Transverse colon (tissue), 4 donors: Measurements from ENCODE around the gene GRIK4.

Experiments used
- POLR2AphosphoS5 ChIP-seq, 3 donors: sonication (generic); formaldehyde crosslinking; IDR thresholded peaks; one replicate each; pipeline ENCODE4 v1.6.1; 2016; ENCODE audit warnings: antibody characterized with exemption in 3 of 3
- TF ChIP-seq, protein P1 (sequence below), 5 experiments: fragments of 200-600 bp in 3 of 5; fragments of 450-650 bp in 2 of 5; sonication (generic) in 3 of 5; IDR thresholded peaks; 1 replicate in 2 of 5; 2 replicates in 3 of 5; pipeline ENCODE4 v1.5.1; 2016 to 2017; ENCODE audit warnings: antibody characterized with exemption in 5 of 5, inconsistent platforms in 3 of 5, mild to moderate bottlenecking in 2 of 5, moderate library complexity in 1 of 5

DNA sequence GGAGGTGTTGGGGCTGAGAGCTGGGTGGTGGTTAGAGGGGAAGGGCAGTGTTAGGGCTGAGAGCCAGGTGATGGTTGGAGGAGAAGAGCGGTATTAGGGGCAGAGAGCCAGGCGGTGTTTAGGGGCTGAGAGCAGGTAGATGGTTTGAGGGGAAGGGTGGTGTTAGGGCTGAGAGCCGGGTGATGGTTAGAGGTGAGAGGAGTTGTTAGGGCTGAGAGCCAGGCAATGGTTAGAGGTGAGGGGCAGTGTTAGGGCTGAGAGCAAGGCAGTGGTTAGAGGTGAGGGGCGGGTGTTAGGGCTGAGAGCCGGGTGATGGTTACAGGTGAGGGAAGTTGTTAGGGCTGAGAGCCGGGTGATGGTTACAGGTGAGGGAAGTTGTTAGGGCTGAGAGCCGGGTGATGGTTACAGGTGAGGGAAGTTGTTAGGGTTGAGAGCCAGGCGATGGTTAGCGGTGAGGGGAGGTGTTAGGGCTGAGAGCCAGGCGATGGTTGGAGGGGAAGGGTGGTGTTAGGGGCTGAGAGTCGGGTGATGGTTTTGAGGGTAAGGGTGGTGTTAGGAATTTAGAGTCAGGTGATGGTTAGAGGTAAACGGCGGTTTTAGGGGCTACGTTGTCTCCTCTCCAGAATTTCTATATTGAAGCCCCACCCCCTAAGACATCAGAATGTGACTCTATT is 282.4 kb downstream of the GRIK4 start:
- no peak for TF ChIP-seq POLR2AphosphoS5 (IDR thresholded peaks at IDR 0.05)
- TF ChIP-seq, protein P1, sequence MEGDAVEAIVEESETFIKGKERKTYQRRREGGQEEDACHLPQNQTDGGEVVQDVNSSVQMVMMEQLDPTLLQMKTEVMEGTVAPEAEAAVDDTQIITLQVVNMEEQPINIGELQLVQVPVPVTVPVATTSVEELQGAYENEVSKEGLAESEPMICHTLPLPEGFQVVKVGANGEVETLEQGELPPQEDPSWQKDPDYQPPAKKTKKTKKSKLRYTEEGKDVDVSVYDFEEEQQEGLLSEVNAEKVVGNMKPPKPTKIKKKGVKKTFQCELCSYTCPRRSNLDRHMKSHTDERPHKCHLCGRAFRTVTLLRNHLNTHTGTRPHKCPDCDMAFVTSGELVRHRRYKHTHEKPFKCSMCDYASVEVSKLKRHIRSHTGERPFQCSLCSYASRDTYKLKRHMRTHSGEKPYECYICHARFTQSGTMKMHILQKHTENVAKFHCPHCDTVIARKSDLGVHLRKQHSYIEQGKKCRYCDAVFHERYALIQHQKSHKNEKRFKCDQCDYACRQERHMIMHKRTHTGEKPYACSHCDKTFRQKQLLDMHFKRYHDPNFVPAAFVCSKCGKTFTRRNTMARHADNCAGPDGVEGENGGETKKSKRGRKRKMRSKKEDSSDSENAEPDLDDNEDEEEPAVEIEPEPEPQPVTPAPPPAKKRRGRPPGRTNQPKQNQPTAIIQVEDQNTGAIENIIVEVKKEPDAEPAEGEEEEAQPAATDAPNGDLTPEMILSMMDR (IDR thresholded peaks at IDR 0.05) = no peak
